K562 (cell line): ENCODE data around the gene E2F1. TPM values are rescaled to one million over a fixed set of nuclear protein-coding genes. Genes with fewer than 3 reads are reported as not detected.

Experiments
- ATAC-seq: fragments of 200-7000 bp; cut with Tn5 transposase; 3 replicates; pipeline ENCODE4 v1.9.1; 2020; ENCODE audit warnings: moderate library complexity
- BruUV-seq: library from RNA; stranded (reverse); fragments of 400-500 nt; replicated peaks from 2 replicates; lab custom pipeline; 2021; lab: Mats Ljungman, UMichigan
- CTCF ChIA-PET: fragments of 300-600 bp; formaldehyde crosslinking; extraction: SDS; loops from one replicate; lab custom pipeline; 2021; ENCODE audit warnings: low intra/inter-chr PET ratio; lab: Yijun Ruan, JAX
- POLR2A ChIA-PET: fragments of 300-600, 350-650 bp; sonication (Branson Sonifier 250); formaldehyde crosslinking; extraction: SDS; loops from one replicate; lab custom pipeline; 2021; ENCODE audit warnings: antibody characterized with exemption, inconsistent platforms; lab: Yijun Ruan, JAX
- DNase-seq, 4 experiments: peaks; one replicate each; pipeline versions ENCODE4 v3.0.0 to v3.0.0-alpha.2; 2011 to 2018; ENCODE audit warnings: low spot score in 3 of 4, mixed read lengths in 3 of 4; ENCODE audit errors: extremely low read depth in 1 of 4
- FAIRE-seq: peaks from 2 replicates; lab custom pipeline; 2011; peaks lifted over from hg19 to GRCh38; lab: Jason Lieb, UNC
- H2AFZ ChIP-seq: 2 replicates; pipeline ENCODE4 v1.6.0; 2011; ENCODE audit warnings: low read depth, low read length, control low read depth, inconsistent platforms
- H3K27ac ChIP-seq: fragments of 200-600 bp; 3 replicates; pipeline ENCODE4 v1.8.0; 2011; ENCODE audit warnings: low read depth, mild to moderate bottlenecking, control low read depth, inconsistent platforms, low read length, moderate library complexity, mixed read lengths; ENCODE audit errors: extremely low read depth
- H3K27me3 ChIP-seq, 2 experiments: fragments of 300-600 bp in 1 of 2; 2 replicates in 1 of 2; 3 replicates in 1 of 2; pipeline versions ENCODE4 v1.6.0 to v1.8.0; 2011; ENCODE audit warnings: inconsistent platforms in 2 of 2, low read length in 2 of 2, mild to moderate bottlenecking in 1 of 2, mixed read lengths in 1 of 2, moderate library complexity in 1 of 2; ENCODE audit not compliant: control insufficient read depth in 2 of 2, insufficient read depth in 2 of 2
- H3K36me3 ChIP-seq: fragments of 300-600 bp; 3 replicates; pipeline ENCODE4 v1.8.0; 2011; ENCODE audit warnings: mild to moderate bottlenecking, low read length, inconsistent platforms; ENCODE audit not compliant: control insufficient read depth, insufficient read depth
- H3K4me1 ChIP-seq, 2 experiments: fragments of 200-600 bp in 1 of 2; replicated peaks in 1 of 2; 2 replicates in 1 of 2; 3 replicates in 1 of 2; pipeline versions ENCODE4 v1.5.1 to v1.8.0; 2011; ENCODE audit warnings: inconsistent platforms in 2 of 2, low read length in 2 of 2, mild to moderate bottlenecking in 1 of 2, mixed read lengths in 1 of 2, moderate library complexity in 1 of 2; ENCODE audit not compliant: control insufficient read depth in 2 of 2, insufficient read depth in 2 of 2
- H3K4me2 ChIP-seq: 2 replicates; pipeline ENCODE4 v1.6.1; 2011; ENCODE audit warnings: low read length, control low read depth, inconsistent platforms, mixed read lengths; ENCODE audit not compliant: insufficient read depth
- H3K4me3 ChIP-seq: fragments of 200-600 bp; sonication (generic), shearing (Covaris generic); 2 replicates; pipeline ENCODE4 v1.5.1; 2016; ENCODE audit warnings: control low read depth, inconsistent platforms
- H3K79me2 ChIP-seq: fragments of 200-600 bp; 3 replicates; pipeline ENCODE4 v1.8.0; 2011; ENCODE audit warnings: low read length, inconsistent platforms; ENCODE audit not compliant: control insufficient read depth, insufficient read depth
- H3K9ac ChIP-seq, 2 experiments: 2 replicates each; pipeline versions ENCODE4 v1.6.0 to v1.6.1; 2011; ENCODE audit warnings: low read depth in 2 of 2, low read length in 2 of 2, control low read depth in 1 of 2, inconsistent platforms in 1 of 2, mild to moderate bottlenecking in 1 of 2, mixed read lengths in 1 of 2; ENCODE audit not compliant: insufficient read depth in 1 of 2
- H3K9me1 ChIP-seq: one replicate; pipeline ENCODE4 v1.6.0; 2011; ENCODE audit warnings: inconsistent platforms, mild to moderate bottlenecking, low read length, moderate library complexity; ENCODE audit not compliant: control insufficient read depth, insufficient read depth
- H3K9me3 ChIP-seq: replicated peaks from 2 replicates; pipeline ENCODE4 v1.5.1; 2011; ENCODE audit warnings: low read depth, low read length, inconsistent platforms; ENCODE audit not compliant: control insufficient read depth, insufficient read depth
- H4K20me1 ChIP-seq: replicated peaks from 2 replicates; pipeline ENCODE4 v1.6.1; 2011; ENCODE audit warnings: low read length, inconsistent platforms, mixed read lengths; ENCODE audit not compliant: control insufficient read depth, insufficient read depth
- ARID2 ChIP-seq: fragments of 450-650 bp; IDR thresholded peaks from 2 replicates; pipeline ENCODE4 v1.6.1; 2017; ENCODE audit warnings: antibody characterized with exemption, mild to moderate bottlenecking
- BRCA1 ChIP-seq, 2 experiments: fragments of 450-650 bp in 1 of 2; sonication (generic) in 1 of 2; formaldehyde crosslinking in 1 of 2; IDR thresholded peaks; 2 replicates each; pipeline versions ENCODE4 v1.5.0 to v1.6.1; 2017 to 2020; ENCODE audit warnings: mild to moderate bottlenecking in 1 of 2, missing genetic modification reagents in 1 of 2
- FIP1L1 ChIP-seq: fragments of 200-400 bp; formaldehyde crosslinking; IDR thresholded peaks from 2 replicates; pipeline ENCODE4 v1.6.1; 2018; ENCODE audit warnings: mild to moderate bottlenecking, low read depth, low read length; ENCODE audit not compliant: poor library complexity, severe bottlenecking
- GTF2E2 ChIP-seq: fragments of 200-800 bp; sonication (Bioruptor generic); IDR thresholded peaks from 2 replicates; pipeline ENCODE4 v1.6.1; 2016; ENCODE audit warnings: missing genetic modification characterization, missing compliant biosample characterization
- HOXB6 ChIP-seq: fragments of 250-450 bp; sonication (Bioruptor Pico); IDR thresholded peaks from 2 replicates; pipeline ENCODE4 v1.5.1; 2022; ENCODE audit warnings: mild to moderate bottlenecking, borderline replicate concordance
- LCOR ChIP-seq: sonication (generic); formaldehyde crosslinking; IDR thresholded peaks from 2 replicates; pipeline ENCODE4 v1.8.0; 2022; ENCODE audit warnings: mild to moderate bottlenecking, missing genetic modification reagents
- TAF1 ChIP-seq: IDR thresholded peaks from 2 replicates; pipeline ENCODE4 v1.6.1; 2011; ENCODE audit warnings: mild to moderate bottlenecking, low read length, moderate library complexity; ENCODE audit not compliant: insufficient read depth, control insufficient read depth, severe bottlenecking; ENCODE audit errors: extremely low read depth
- TSC22D4 ChIP-seq: fragments of 450-650 bp; IDR thresholded peaks from 2 replicates; pipeline ENCODE4 v1.6.1; 2016; ENCODE audit warnings: missing genetic modification characterization, missing biosample characterization, control low read depth
- ZBTB17 ChIP-seq: fragments of 450-650 bp; formaldehyde crosslinking; IDR thresholded peaks from 2 replicates; pipeline ENCODE4 v1.4.0; 2020; ENCODE audit warnings: mild to moderate bottlenecking
- ZBTB33 ChIP-seq: sonication (generic); formaldehyde crosslinking; IDR thresholded peaks from 2 replicates; pipeline ENCODE4 v1.8.1; 2023; ENCODE audit warnings: mild to moderate bottlenecking, missing genetic modification reagents
- ZBTB5 ChIP-seq: fragments of 450-650 bp; IDR thresholded peaks from 2 replicates; pipeline ENCODE4 v1.6.1; 2017; ENCODE audit warnings: antibody characterized with exemption
- ZC3H11A ChIP-seq: IDR thresholded peaks from 2 replicates; pipeline ENCODE4 v1.6.1; 2012; ENCODE audit warnings: low read depth, low read length, improper control_type of control experiment
- ZNF124 ChIP-seq: sonication (generic); formaldehyde crosslinking; IDR thresholded peaks from 2 replicates; pipeline ENCODE4 v1.8.1; 2022; ENCODE audit warnings: missing genetic modification reagents
- ZNF518B ChIP-seq: fragments of 250-450 bp; sonication (Bioruptor Pico); IDR thresholded peaks from 2 replicates; pipeline ENCODE4 v1.5.0; 2021; ENCODE audit warnings: mild to moderate bottlenecking, moderate library complexity
- ZNF695 ChIP-seq: fragments of 450-650 bp; formaldehyde crosslinking; IDR thresholded peaks from 2 replicates; pipeline ENCODE4 v1.4.0; 2020; ENCODE audit warnings: mild to moderate bottlenecking, moderate library complexity
- WGBS: fragments of 100-300 bp; shearing (Covaris generic); methylation state at CpG from one replicate; pipeline ENCODE4 v1.1.6; 2016; ENCODE audit warnings: low coverage, mixed read lengths; ENCODE audit not compliant: insufficient coverage; ENCODE audit errors: missing lambda C conversion rate; 5-methylcytosine and 5-hydroxymethylcytosine counted together
- in situ Hi-C: fragments of 300-500 bp; cut with MboI; formaldehyde crosslinking; loops from 4 replicates; pipeline ENCODE4 v1.15.0; 2018; ENCODE audit warnings: inconsistent platforms, mixed read lengths
- intact Hi-C: fragments of 100-400 bp; cut with micrococcal nuclease; formaldehyde crosslinking; loops from 2 replicates; pipeline ENCODE4 v1.14.2; 2022
- polyA plus RNA-seq, 8 experiments: library from polyadenylated mRNA; depleted of rRNA in 4 of 8; stranded (reverse) in 5 of 8; unstranded in 3 of 8; fragments of >200 nt; fragmentation: Nextera tagmentation in 2 of 8; fragmentation: Illumina TruSeq in 1 of 8; extraction: Ambion mirVana in 2 of 8; extraction: Trizol in 1 of 8; gene quantifications; 2 replicates each; pipeline versions ENCODE4 v1.2.1 to v1.2.3, GENCODE V29; 2011 to 2014; ENCODE audit warnings: inconsistent platforms in 1 of 8, missing spikeins in 1 of 8
- total RNA-seq, 7 experiments: library from RNA; depleted of rRNA in 6 of 7; stranded (reverse); fragments of >200 nt in 6 of 7; fragmentation: Illumina TruSeq in 2 of 7; extraction: Trizol in 2 of 7; gene quantifications; 2 replicates each; pipeline versions ENCODE4 v1.2.1 to v1.2.3, GENCODE V29; 2011 to 2021; ENCODE audit warnings: low replicate concordance in 1 of 7

The E2F1 gene
- total and polyA plus RNA-seq, 9 of the 15 experiments (the other 6 are each of a cell fraction or from before 2014, with no cell fraction given), result 0.14 to 30.6 (median 13.1) TPM

GRCh38 chr20:33703498-33704137 lies 17.4 kb upstream of the E2F1 start:
- Histone ChIP-seq H3K79me2 (no peaks in the 10 kb centered on the region), H3K4me3 (no peak overlapping the region), H3K4me1 (no peaks in the 10 kb centered on the region; a peak in 1 of 5 replicates), H4K20me1 (no peaks in the 10 kb centered on the region), H2AFZ (no peak overlapping the region), H3K9me3 (no peaks in the 10 kb centered on the region), H3K27ac (no peak overlapping the region), H3K9ac (no peak overlapping the region; a peak in 1 of 4 replicates), H3K4me2 (no peak overlapping the region), H3K9me1 (peaks cover 4% of the 10 kb centered on the region), H3K27me3 (no peaks in the 10 kb centered on the region; a peak in 1 of 5 replicates), H3K36me3 (peaks cover 13% of the 10 kb centered on the region; the same call in 2 of the 3 replicates)
- intact Hi-C loops (no loop called here), in situ Hi-C loops (no loop called here)
- CTCF ChIA-PET, result no interaction called here
- ATAC-seq, result no peak; the same call in 2 of the 3 replicates
- POLR2A ChIA-PET, result interaction anchor here (0.9 to 1.3 kb wide), 2 partner anchors 10 to 31 kb away, joined by 3 to 4 read pairs; no protein-coding TSS in a partner anchor
- FAIRE-seq, result no peak
- WGBS, result 74% methylated on average over 8 of the region's 8 CpGs
- DNase-seq, result no peak
- no TSS peak for BruUV-seq
- TF ChIP-seq BRCA1 (IDR thresholded peaks at IDR 0.05) (no peak), BRCA1 (CRISPR knock-in tag; IDR thresholded peaks at IDR 0.05) (no peak), ZNF124 (CRISPR knock-in tag) (no peak), ZNF695 (CRISPR knock-in tag) (no peak), ZBTB33 (no peak), LCOR (CRISPR knock-in tag) (no peak), HOXB6 (no peak), GTF2E2 (tag) (no peak), ZBTB17 (CRISPR knock-in tag) (no peak), ZBTB5 (no peak), ZC3H11A (no peak), ARID2 (no peak), TAF1 (no peak), FIP1L1 (no peak), ZNF518B (CRISPR knock-in tag) (no peak), TSC22D4 (tag) (no peak)
